ENCODE results near the gene SCGB3A1. TPM values are rescaled to one million over a fixed set of nuclear protein-coding genes. Genes with fewer than 3 reads are reported as not detected.

The SCGB3A1 gene
- total and polyA plus RNA-seq, 2 donors, result 0.32 TPM; not detected in 1

DNA sequence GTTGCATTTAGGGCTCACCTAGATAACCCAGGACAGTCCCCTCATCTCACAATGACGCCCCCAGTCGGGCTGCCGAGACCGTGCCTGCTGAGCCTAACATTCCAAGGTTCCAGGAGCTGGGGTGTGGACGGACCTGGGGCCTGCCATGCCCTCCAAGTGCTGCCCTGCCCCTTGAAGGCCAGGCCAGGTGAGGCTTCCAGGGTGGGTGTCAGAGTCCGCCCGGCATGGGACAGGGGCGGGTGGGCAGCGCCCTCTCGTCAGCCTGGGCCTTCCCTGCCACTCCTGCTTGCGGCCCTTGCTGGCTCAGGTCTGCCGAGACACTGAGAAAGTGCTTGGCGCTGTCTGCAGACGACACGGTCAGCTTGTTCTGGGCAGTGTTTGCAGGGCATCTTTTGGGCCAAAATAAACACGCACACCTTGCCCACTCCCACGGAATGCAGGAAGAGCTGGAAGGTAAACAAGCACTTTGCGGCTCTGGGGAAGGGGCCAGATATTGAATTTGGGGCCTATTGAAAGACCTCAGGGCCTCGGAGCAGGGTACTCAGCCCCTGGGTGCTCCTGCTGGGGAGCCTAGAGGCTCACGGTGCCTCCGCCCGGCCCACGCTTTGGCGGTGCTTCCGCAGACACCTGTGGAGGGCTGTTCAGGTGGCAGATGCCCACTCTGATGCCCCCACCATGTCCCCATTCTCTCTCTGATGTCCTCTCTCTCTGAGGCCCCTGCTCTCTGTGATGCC, 4.2 kb upstream of the SCGB3A1 start:
- no peak overlapping the region for H3K27ac ChIP-seq (ENCODE audit: low read depth)
- no peak for DNase-seq (ENCODE audit: extremely low spot score)
- H3K36me3 ChIP-seq (ENCODE audit: insufficient read depth), result no peaks in the 10 kb centered on the region
- H3K4me1 ChIP-seq (ENCODE audit: insufficient read depth), result no peaks in the 10 kb centered on the region
- 86% methylated on average over 25 of the region's 25 CpGs for WGBS
- no peak overlapping the region for H3K4me3 ChIP-seq (ENCODE audit: low read depth, low read length)

DNA sequence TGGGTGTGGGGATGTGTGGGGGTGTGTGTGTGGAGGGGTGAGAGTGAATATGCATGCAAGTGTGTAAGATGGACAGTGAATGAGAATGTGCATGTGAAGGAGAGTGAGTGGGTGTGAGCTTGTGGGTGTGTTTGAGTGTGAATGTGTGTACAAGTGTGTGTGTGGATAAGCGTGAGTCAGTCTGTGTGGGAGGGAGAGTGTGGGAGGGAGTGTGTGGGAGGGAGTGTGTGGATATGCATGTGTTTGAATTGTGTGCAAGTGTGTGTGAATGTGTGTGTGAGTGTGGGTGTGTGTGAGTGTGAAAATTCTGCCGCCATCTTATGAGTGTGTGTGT, 3.7 kb upstream of the SCGB3A1 start:
- 92% methylated on average over 2 of the region's 2 CpGs for WGBS
- H3K36me3 ChIP-seq (ENCODE audit: insufficient read depth), result no peaks in the 10 kb centered on the region
- no peaks in the 10 kb centered on the region for H3K4me1 ChIP-seq (ENCODE audit: insufficient read depth)
- H3K4me3 ChIP-seq (ENCODE audit: low read depth, low read length), result no peak overlapping the region
- H3K27ac ChIP-seq (ENCODE audit: low read depth), result no peak overlapping the region
- no peak for DNase-seq (ENCODE audit: extremely low spot score)

GRCh38 chr5:180594311-180595045, 3.2 kb upstream of the SCGB3A1 start:
- H3K36me3 ChIP-seq (ENCODE audit: insufficient read depth), result no peaks in the 10 kb centered on the region
- H3K27ac ChIP-seq (ENCODE audit: low read depth), result no peak overlapping the region
- no peaks in the 10 kb centered on the region for H3K4me1 ChIP-seq (ENCODE audit: insufficient read depth)
- 80% methylated on average over 17 of the region's 17 CpGs for WGBS
- no peak overlapping the region for H3K4me3 ChIP-seq (ENCODE audit: low read depth, low read length)
- DNase-seq (ENCODE audit: extremely low spot score), result no peak

DNA sequence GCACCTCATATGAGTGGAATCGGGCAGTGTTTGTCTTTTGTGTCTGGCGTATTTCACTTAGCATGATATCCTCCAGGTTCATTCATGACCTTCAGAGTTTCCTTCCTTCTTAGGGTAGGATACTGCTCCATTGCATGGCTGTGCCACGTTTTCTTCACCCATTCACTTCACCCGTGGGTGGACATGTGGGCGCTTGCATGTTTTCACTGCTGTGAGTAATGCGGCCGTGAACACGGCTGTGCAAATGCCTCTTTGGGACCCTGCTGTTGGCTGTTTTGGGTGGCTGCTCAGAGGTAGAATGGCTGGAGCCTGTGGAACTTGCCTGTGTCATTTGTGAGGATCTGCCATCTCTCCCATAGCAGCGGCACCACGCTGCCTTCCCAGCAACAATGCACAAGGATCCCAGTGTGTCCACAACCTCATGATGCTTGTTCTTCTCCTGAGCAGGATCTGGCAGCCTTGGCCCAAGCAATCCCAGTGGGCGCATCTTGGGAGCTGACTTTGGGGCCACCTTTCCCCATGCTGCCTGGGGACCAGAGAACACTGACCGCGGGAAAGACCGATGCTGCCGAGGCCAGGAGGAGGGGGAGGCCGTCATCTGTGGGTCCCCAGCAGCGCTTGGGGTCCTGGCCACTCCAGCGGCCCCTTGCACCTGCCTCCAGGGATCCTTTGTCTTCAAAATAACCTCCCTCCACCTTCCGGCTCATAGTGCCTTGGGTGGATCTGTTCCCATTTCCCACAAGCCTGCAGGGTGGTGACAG, 2.3 kb upstream of the SCGB3A1 start:
- H3K27ac ChIP-seq (ENCODE audit: low read depth), result no peak overlapping the region
- H3K4me3 ChIP-seq (ENCODE audit: low read depth, low read length), result no peak overlapping the region
- H3K36me3 ChIP-seq (ENCODE audit: insufficient read depth), result no peaks in the 10 kb centered on the region
- 89% methylated on average over 19 of the region's 19 CpGs for whole genome bisulfite sequencing
- no peak for DNase-seq (ENCODE audit: extremely low spot score)
- no peaks in the 10 kb centered on the region for H3K4me1 ChIP-seq (ENCODE audit: insufficient read depth)

DNA sequence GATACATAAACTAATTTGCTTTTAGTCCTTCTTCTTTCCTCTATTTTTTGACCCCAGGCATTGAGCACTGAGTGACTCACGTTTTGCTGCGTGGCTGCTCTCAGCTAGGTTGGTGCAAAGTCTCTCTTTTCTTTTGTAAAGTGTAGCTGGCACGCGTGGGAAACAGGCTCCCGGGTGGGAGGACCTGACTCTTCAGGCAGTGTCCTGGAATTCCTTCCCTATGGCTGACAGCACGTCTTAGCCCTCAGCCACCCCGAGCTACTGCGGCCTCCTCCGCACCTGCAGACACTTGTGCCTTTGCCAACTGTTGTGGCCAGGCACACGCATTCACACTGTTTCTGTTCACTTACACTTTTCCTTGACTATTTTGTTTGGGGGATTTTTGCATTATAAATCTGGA, 877 bp upstream of the SCGB3A1 start:
- Histone ChIP-seq H3K4me3 (ENCODE audit: low read depth, low read length) (no peak overlapping the region), H3K4me1 (ENCODE audit: insufficient read depth) (no peaks in the 10 kb centered on the region), H3K36me3 (ENCODE audit: insufficient read depth) (no peaks in the 10 kb centered on the region), H3K27ac (ENCODE audit: low read depth) (no peak overlapping the region)
- DNase-seq (ENCODE audit: extremely low spot score), result no peak
- WGBS, result 85% methylated on average over 10 of the region's 10 CpGs

DNA sequence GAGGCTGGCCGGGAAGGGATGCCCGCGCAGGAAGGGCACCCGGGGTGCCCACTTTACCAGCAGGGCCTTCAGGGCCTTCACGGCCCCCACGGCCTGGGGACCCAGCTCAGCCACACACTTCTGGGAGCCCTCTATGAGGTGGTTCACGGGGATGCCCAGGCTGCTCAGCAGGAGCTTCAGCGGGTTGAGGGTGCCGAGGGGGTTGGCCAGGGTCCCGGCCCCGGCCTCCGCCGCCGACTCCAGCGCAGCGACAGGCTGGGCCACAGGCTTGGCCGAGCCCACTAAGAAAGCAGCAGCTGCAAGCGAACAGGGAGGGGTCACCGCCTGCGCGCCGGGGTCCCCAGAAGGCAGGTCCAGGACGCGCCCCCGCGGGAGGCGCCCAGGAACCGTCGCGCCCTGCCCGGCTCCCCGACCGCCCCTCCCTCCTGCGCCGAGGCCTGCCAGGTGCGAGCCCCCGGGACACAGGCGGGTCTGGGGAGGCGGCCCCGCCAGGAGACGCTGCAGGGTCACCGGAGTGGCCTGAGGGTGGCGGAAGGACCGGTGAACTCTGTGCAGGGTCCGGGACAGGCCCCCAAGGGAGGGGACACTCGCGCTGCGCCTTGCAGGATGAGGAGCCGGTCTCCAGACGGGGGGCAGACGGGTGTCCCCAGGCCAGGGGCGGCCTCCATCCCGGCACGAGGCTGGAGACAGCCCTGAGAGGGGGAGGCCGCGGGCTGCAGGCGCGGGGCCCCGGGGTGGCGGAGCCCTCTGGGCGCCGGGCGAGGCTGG, 572 bp downstream of the SCGB3A1 start:
- DNase-seq (ENCODE audit: extremely low spot score), result no peak
- H3K4me3 ChIP-seq (ENCODE audit: low read depth, low read length), result peak overlapping the region; percentile 15

DNA sequence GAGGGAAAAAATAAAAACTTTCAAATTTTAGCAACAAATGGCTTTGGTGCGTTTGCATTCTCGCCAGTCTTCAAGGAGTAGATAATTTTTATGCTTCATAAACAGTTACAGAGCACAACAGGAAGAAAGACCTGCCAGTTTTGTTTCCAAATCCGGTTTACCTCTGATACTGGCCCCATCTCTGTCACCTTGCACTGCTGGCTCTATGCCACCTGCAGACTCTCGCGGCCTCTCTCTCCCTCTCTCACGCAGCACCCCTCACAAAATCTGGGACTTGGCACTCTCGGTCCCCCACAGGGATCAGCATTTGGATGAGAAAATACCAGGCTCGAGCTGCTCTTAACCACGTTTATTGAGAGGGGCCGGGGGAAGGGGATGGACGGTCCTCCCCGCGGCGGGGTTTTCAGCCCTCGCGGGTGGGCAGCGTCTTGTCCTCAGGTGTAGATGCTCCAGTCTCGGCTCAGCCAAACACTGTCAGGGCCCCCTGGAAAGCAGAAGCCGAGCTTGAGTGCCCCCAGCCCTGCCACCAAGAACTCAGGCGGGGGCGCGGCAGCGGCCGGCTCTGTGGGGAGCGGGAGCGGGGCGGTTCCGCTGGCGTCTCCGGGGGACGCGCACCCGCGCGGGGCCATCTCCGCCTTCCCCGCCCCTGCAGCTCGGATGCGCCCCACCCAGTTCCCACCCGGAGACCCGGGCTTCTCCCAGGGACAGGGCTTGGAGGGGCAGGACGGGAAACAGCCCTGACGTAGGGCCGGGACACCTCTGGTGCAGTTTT, 1.3 kb downstream of the SCGB3A1 start:
- no peak for DNase-seq (ENCODE audit: extremely low spot score)

More for the DNA sequence above, 572 bp downstream of the SCGB3A1 start:
- WGBS, result 2% methylated on average over 63 of the region's 63 CpGs
- no peaks in the 10 kb centered on the region for H3K4me1 ChIP-seq (ENCODE audit: insufficient read depth)
- no peaks in the 10 kb centered on the region for H3K36me3 ChIP-seq (ENCODE audit: insufficient read depth)
- H3K27ac ChIP-seq (ENCODE audit: low read depth), result no peak overlapping the region

GRCh38 chr5:180586870-180587269, 4.4 kb downstream of the SCGB3A1 start:
- no peak overlapping the region for H3K27ac ChIP-seq (ENCODE audit: low read depth)
- no peaks in the 10 kb centered on the region for H3K4me1 ChIP-seq (ENCODE audit: insufficient read depth)
- DNase-seq (ENCODE audit: extremely low spot score), result no peak
- WGBS, result 90% methylated on average over 10 of the region's 10 CpGs
- no peak overlapping the region for H3K4me3 ChIP-seq (ENCODE audit: low read depth, low read length)
- H3K36me3 ChIP-seq (ENCODE audit: insufficient read depth), result no peaks in the 10 kb centered on the region

More for the DNA sequence above, 1.3 kb downstream of the SCGB3A1 start:
- no peak overlapping the region for H3K4me3 ChIP-seq (ENCODE audit: low read depth, low read length)
- H3K27ac ChIP-seq (ENCODE audit: low read depth), result no peak overlapping the region
- no peaks in the 10 kb centered on the region for H3K4me1 ChIP-seq (ENCODE audit: insufficient read depth)
- no peaks in the 10 kb centered on the region for H3K36me3 ChIP-seq (ENCODE audit: insufficient read depth)
- WGBS, result 2% methylated on average over 44 of the region's 44 CpGs

GRCh38 chr5:180586204-180586603, 5.1 kb downstream of the SCGB3A1 start:
- 87% methylated on average over 3 of the region's 3 CpGs for WGBS
- Histone ChIP-seq H3K4me1 (ENCODE audit: insufficient read depth) (no peaks in the 10 kb centered on the region), H3K4me3 (ENCODE audit: low read depth, low read length) (no peak overlapping the region), H3K36me3 (ENCODE audit: insufficient read depth) (no peaks in the 10 kb centered on the region), H3K27ac (ENCODE audit: low read depth) (no peak overlapping the region)
- DNase-seq (ENCODE audit: extremely low spot score), result no peak

DNA sequence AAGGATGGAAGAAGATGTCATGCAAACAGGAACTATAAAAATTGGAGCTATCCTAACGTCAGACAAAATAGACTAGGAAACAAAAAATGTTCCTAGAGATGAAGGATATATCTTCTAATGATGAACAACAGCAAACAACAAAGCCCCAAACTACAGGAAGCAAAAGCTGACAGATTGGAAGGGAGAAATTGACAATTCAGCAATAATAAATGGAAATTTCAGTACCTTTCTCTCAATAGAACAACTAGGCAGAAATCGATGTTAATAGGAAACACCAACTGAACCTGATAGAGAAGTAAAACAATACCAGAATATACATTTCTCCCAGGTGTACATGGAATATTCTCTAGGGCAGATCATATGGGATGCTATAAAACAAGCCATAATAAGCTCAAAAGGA, 7.6 kb downstream of the SCGB3A1 start:
- 73% methylated on average over 2 of the region's 2 CpGs for WGBS
- H3K27ac ChIP-seq (ENCODE audit: low read depth), result no peak overlapping the region
- no peak overlapping the region for H3K4me3 ChIP-seq (ENCODE audit: low read depth, low read length)
- no peaks in the 10 kb centered on the region for H3K4me1 ChIP-seq (ENCODE audit: insufficient read depth)
- no peak for DNase-seq (ENCODE audit: extremely low spot score)
- no peaks in the 10 kb centered on the region for H3K36me3 ChIP-seq (ENCODE audit: insufficient read depth)

GRCh38 chr5:180580681-180581080, 10.6 kb downstream of the SCGB3A1 start:
- no peaks in the 10 kb centered on the region for H3K4me1 ChIP-seq (ENCODE audit: insufficient read depth)
- peaks cover 2% of the 10 kb centered on the region for H3K36me3 ChIP-seq (ENCODE audit: insufficient read depth)
- DNase-seq (ENCODE audit: extremely low spot score), result no peak
- WGBS, result 68% methylated on average over 6 of the region's 6 CpGs
- no peak overlapping the region for H3K27ac ChIP-seq (ENCODE audit: low read depth)
- no peak overlapping the region for H3K4me3 ChIP-seq (ENCODE audit: low read depth, low read length)

- WGBS, result 73% methylated on average over 2 of the region's 2 CpGs
- H3K4me3 ChIP-seq (ENCODE audit: low read depth, low read length), result no peak overlapping the region
- no peak for DNase-seq (ENCODE audit: extremely low spot score)
- no peak overlapping the region for H3K27ac ChIP-seq (ENCODE audit: low read depth)
- H3K36me3 ChIP-seq (ENCODE audit: insufficient read depth), result peaks cover 8% of the 10 kb centered on the region
- H3K4me1 ChIP-seq (ENCODE audit: insufficient read depth), result no peaks in the 10 kb centered on the region
Observed at GRCh38 chr5:180575571-180575970, 15.7 kb downstream of the SCGB3A1 start.

DNA sequence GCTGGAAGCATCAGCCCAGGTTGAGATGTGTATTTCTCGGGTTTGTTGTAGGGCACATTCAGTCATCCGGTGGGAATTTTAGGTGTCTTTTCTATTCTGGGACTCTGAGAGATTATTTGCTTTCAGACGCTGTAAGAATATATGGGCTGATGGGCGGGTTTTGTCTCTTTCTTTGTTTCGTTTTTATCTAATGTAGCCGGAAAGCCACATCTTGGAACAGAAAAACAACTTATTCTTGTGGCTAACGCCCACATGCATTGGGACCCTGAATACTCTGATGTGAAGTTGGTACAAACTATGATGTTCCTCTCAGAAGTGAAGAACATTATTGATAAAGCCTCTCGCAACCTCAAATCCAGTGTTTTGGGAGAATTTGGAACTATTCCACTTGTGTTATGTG, 22.4 kb downstream of the SCGB3A1 start:
- Histone ChIP-seq H3K36me3 (ENCODE audit: insufficient read depth) (peaks cover 6% of the 10 kb centered on the region), H3K4me3 (ENCODE audit: low read depth, low read length) (no peak overlapping the region)
- 82% methylated on average over 8 of the region's 8 CpGs for WGBS

More for the DNA sequence above, 22.4 kb downstream of the SCGB3A1 start:
- Histone ChIP-seq H3K4me1 (ENCODE audit: insufficient read depth) (no peaks in the 10 kb centered on the region), H3K27ac (ENCODE audit: low read depth) (no peak overlapping the region)
- no peak for DNase-seq (ENCODE audit: extremely low spot score)

All from urinary bladder (tissue), 4 donors.